ENCODE measurements around the gene AKR1C1.
"Not testable (repeated sequence)": the region's sequence is repeated elsewhere in the genome, so short reads cannot be mapped to it uniquely, and the experiment has no call there.

AKR1C1 gene

GRCh38 chr10:4983615-4984216 is 20.5 kb downstream of the AKR1C1 start:
- Histone ChIP-seq H3K27me3 (ENCODE audit: control insufficient read depth in 1 of 2, insufficient read depth in 1 of 2, low read length in 2 of 2) (no peaks in the 10 kb centered on the region), H2BK5ac (ENCODE audit: low read depth, low read length, poor library complexity, severe bottlenecking) (no peak overlapping the region), H4K91ac (ENCODE audit: low read length) (no peak overlapping the region), H3K9me3 (ENCODE audit: control insufficient read depth, low read length) (no peaks in the 10 kb centered on the region), H2BK12ac (ENCODE audit: low read length in 2 of 2) (no peak overlapping the region), H3K79me1 (replicated peaks; ENCODE audit: low read length, poor library complexity, severe bottlenecking) (no peaks in the 10 kb centered on the region), H3K9ac (ENCODE audit: low read length) (no peak overlapping the region), H3K14ac (ENCODE audit: low read length in 2 of 2) (no peak overlapping the region), H3K4me1 (ENCODE audit: control insufficient read depth, insufficient read depth, low read depth, low read length) (peaks cover 12% of the 10 kb centered on the region), H3K18ac (ENCODE audit: low read depth in 1 of 2, low read length in 2 of 2) (no peak overlapping the region), H2AK5ac (ENCODE audit: low read length, severe bottlenecking) (no peak overlapping the region), H3K4ac (ENCODE audit: low read depth in 1 of 2, low read length in 2 of 2) (no peak overlapping the region), H2AFZ (ENCODE audit: low read depth, low read length) (no peak overlapping the region), H3K4me2 (ENCODE audit: low read length, poor library complexity, severe bottlenecking) (no peak overlapping the region), H3K27ac (ENCODE audit: low read length, poor library complexity, severe bottlenecking) (no peak overlapping the region), H2BK120ac (ENCODE audit: low read depth, low read length) (no peak overlapping the region), H3K4me3 (ENCODE audit: insufficient read depth in 1 of 2, low read depth in 1 of 2, low read length in 2 of 2) (no peak overlapping the region), H4K8ac (ENCODE audit: low read length) (no peak overlapping the region), H2BK15ac (ENCODE audit: low read depth, poor library complexity, severe bottlenecking) (no peak overlapping the region), H3K36me3 (ENCODE audit: control insufficient read depth in 1 of 2, insufficient read depth in 2 of 2, low read depth in 1 of 2, low read length in 2 of 2) (peaks cover 0 to 37% of the 10 kb centered on the region in 2 experiments), H3K23ac (ENCODE audit: low read length in 2 of 2) (no peak overlapping the region)
- no peak for DNase-seq
- WGBS, result 91% methylated on average over 5 of the region's 5 CpGs

- peaks cover 0 to 36% of the 10 kb centered on the region in 2 experiments for H3K36me3 ChIP-seq (ENCODE audit: control insufficient read depth in 1 of 2, insufficient read depth in 2 of 2, low read depth in 1 of 2, low read length in 2 of 2)
These were observed 21.0 kb downstream of the AKR1C1 start for GRCh38 chr10:4984223-4984622.

GRCh38 chr10:4984971-4985594 is 21.9 kb downstream of the AKR1C1 start:
- Histone ChIP-seq H3K9ac (ENCODE audit: low read length) (no peak overlapping the region), H3K79me1 (replicated peaks; ENCODE audit: low read length, poor library complexity, severe bottlenecking) (no peaks in the 10 kb centered on the region), H3K9me3 (ENCODE audit: control insufficient read depth, low read length) (no peaks in the 10 kb centered on the region), H3K4me2 (ENCODE audit: low read length, poor library complexity, severe bottlenecking) (no peak overlapping the region), H3K18ac (ENCODE audit: low read depth in 1 of 2, low read length in 2 of 2) (no peak overlapping the region), H4K8ac (ENCODE audit: low read length) (no peak overlapping the region), H2AFZ (ENCODE audit: low read depth, low read length) (no peak overlapping the region), H2BK120ac (ENCODE audit: low read depth, low read length) (no peak overlapping the region), H2AK5ac (ENCODE audit: low read length, severe bottlenecking) (no peak overlapping the region), H4K91ac (ENCODE audit: low read length) (no peak overlapping the region), H2BK12ac (ENCODE audit: low read length in 2 of 2) (no peak overlapping the region), H2BK15ac (ENCODE audit: low read depth, poor library complexity, severe bottlenecking) (no peak overlapping the region), H3K27me3 (ENCODE audit: control insufficient read depth in 1 of 2, insufficient read depth in 1 of 2, low read length in 2 of 2) (no peaks in the 10 kb centered on the region), H3K4ac (ENCODE audit: low read depth in 1 of 2, low read length in 2 of 2) (no peak overlapping the region), H3K4me1 (ENCODE audit: control insufficient read depth, insufficient read depth, low read depth, low read length) (peaks cover 12% of the 10 kb centered on the region), H2BK5ac (ENCODE audit: low read depth, low read length, poor library complexity, severe bottlenecking) (no peak overlapping the region), H3K27ac (ENCODE audit: low read length, poor library complexity, severe bottlenecking) (no peak overlapping the region), H3K4me3 (ENCODE audit: insufficient read depth in 1 of 2, low read depth in 1 of 2, low read length in 2 of 2) (no peak overlapping the region), H3K14ac (ENCODE audit: low read length in 2 of 2) (no peak overlapping the region), H3K36me3 (ENCODE audit: control insufficient read depth in 1 of 2, insufficient read depth in 2 of 2, low read depth in 1 of 2, low read length in 2 of 2) (peaks cover 0 to 39% of the 10 kb centered on the region in 2 experiments), H3K23ac (ENCODE audit: low read length in 2 of 2) (no peak overlapping the region)
- no peak for DNase-seq
- WGBS, result 77% methylated on average over 7 of the region's 7 CpGs

More at GRCh38 chr10:4984223-4984622, 21.0 kb downstream of the AKR1C1 start:
- Histone ChIP-seq H3K18ac (ENCODE audit: low read depth in 1 of 2, low read length in 2 of 2) (no peak overlapping the region), H3K14ac (ENCODE audit: low read length in 2 of 2) (no peak overlapping the region), H2BK15ac (ENCODE audit: low read depth, poor library complexity, severe bottlenecking) (no peak overlapping the region), H3K4me2 (ENCODE audit: low read length, poor library complexity, severe bottlenecking) (no peak overlapping the region), H2BK5ac (ENCODE audit: low read depth, low read length, poor library complexity, severe bottlenecking) (no peak overlapping the region), H2AK5ac (ENCODE audit: low read length, severe bottlenecking) (no peak overlapping the region), H2BK12ac (ENCODE audit: low read length in 2 of 2) (no peak overlapping the region), H3K9ac (ENCODE audit: low read length) (no peak overlapping the region), H3K23ac (ENCODE audit: low read length in 2 of 2) (no peak overlapping the region), H3K4ac (ENCODE audit: low read depth in 1 of 2, low read length in 2 of 2) (no peak overlapping the region), H3K27me3 (ENCODE audit: control insufficient read depth in 1 of 2, insufficient read depth in 1 of 2, low read length in 2 of 2) (no peaks in the 10 kb centered on the region), H2AFZ (ENCODE audit: low read depth, low read length) (no peak overlapping the region), H4K91ac (ENCODE audit: low read length) (no peak overlapping the region), H3K79me1 (replicated peaks; ENCODE audit: low read length, poor library complexity, severe bottlenecking) (no peaks in the 10 kb centered on the region), H2BK120ac (ENCODE audit: low read depth, low read length) (no peak overlapping the region), H3K4me1 (ENCODE audit: control insufficient read depth, insufficient read depth, low read depth, low read length) (peaks cover 12% of the 10 kb centered on the region), H4K8ac (ENCODE audit: low read length) (no peak overlapping the region), H3K27ac (ENCODE audit: low read length, poor library complexity, severe bottlenecking) (no peak overlapping the region), H3K4me3 (ENCODE audit: insufficient read depth in 1 of 2, low read depth in 1 of 2, low read length in 2 of 2) (no peak overlapping the region), H3K9me3 (ENCODE audit: control insufficient read depth, low read length) (no peaks in the 10 kb centered on the region)
- 92% methylated on average over 10 of the region's 10 CpGs for WGBS
- DNase-seq, result no peak

GRCh38 chr10:4988000-4988641 is 24.9 kb downstream of the AKR1C1 start:
- H3K23ac ChIP-seq (ENCODE audit: low read length in 2 of 2); H3K79me1 ChIP-seq (replicated peaks; ENCODE audit: low read length, poor library complexity, severe bottlenecking); H4K91ac ChIP-seq (ENCODE audit: low read length); H3K18ac ChIP-seq (ENCODE audit: low read depth in 1 of 2, low read length in 2 of 2); H3K9ac ChIP-seq (ENCODE audit: low read length); H3K4me2 ChIP-seq (ENCODE audit: low read length, poor library complexity, severe bottlenecking); DNase-seq; H2BK15ac ChIP-seq (ENCODE audit: low read depth, poor library complexity, severe bottlenecking); H2BK120ac ChIP-seq (ENCODE audit: low read depth, low read length); H3K9me3 ChIP-seq (ENCODE audit: control insufficient read depth, low read length); H2AK5ac ChIP-seq (ENCODE audit: low read length, severe bottlenecking); H2AFZ ChIP-seq (ENCODE audit: low read depth, low read length); H3K14ac ChIP-seq (ENCODE audit: low read length in 2 of 2); H3K27me3 ChIP-seq (ENCODE audit: control insufficient read depth in 1 of 2, insufficient read depth in 1 of 2, low read length in 2 of 2); H2BK12ac ChIP-seq (ENCODE audit: low read length in 2 of 2); H3K4me3 ChIP-seq (ENCODE audit: insufficient read depth in 1 of 2, low read depth in 1 of 2, low read length in 2 of 2); H4K8ac ChIP-seq (ENCODE audit: low read length); H3K4me1 ChIP-seq (ENCODE audit: control insufficient read depth, insufficient read depth, low read depth, low read length); H2BK5ac ChIP-seq (ENCODE audit: low read depth, low read length, poor library complexity, severe bottlenecking); H3K27ac ChIP-seq (ENCODE audit: low read length, poor library complexity, severe bottlenecking); H3K4ac ChIP-seq (ENCODE audit: low read depth in 1 of 2, low read length in 2 of 2): not testable (repeated sequence)
- 73% methylated on average over 1 of the region's 6 CpGs for WGBS
- peaks cover 0 to 45% of the 10 kb centered on the region in 2 experiments for H3K36me3 ChIP-seq (ENCODE audit: control insufficient read depth in 1 of 2, insufficient read depth in 2 of 2, low read depth in 1 of 2, low read length in 2 of 2)

Measured in mesenchymal stem cell (in vitro differentiated cells and primary cell).